Measurements from ENCODE around the gene ACO1.

GRCh38 chr9:32349013-32349412 lies 35.4 kb upstream of the ACO1 start:
- no peak for TF ChIP-seq CTCF (IDR thresholded peaks at IDR 0.05)
- no peak for TF ChIP-seq POLR2A (IDR thresholded peaks at IDR 0.05)
